Activated CD4-positive, CD25-positive, alpha-beta regulatory T cell treated with anti-CD3 and anti-CD28 coated beads, Interleukin-2, amount 50 U/mL, for 16 hours (primary cell): ENCODE measurements around the gene RPS21.
"Not testable (repeated sequence)": the region's sequence is repeated elsewhere in the genome, so short reads cannot be mapped to it uniquely, and the experiment has no call there.

Experiments
- DNase-seq: peaks from one replicate; pipeline ENCODE4 v3.0.0-alpha.2; 2020; ENCODE audit warnings: low read depth, low spot score

Gene RPS21

GRCh38 chr20:62365814-62366369, 21.0 kb upstream of the RPS21 start:
- no peak for DNase-seq

GRCh38 chr20:62366370-62367135, 20.4 kb upstream of the RPS21 start:
- no peak for DNase-seq

- DNase-seq = no peak
Measured at GRCh38 chr20:62367136-62367632, 19.7 kb upstream of the RPS21 start, which contains the start of gene LAMA5. Gene LAMA5 (minus strand): TSS chr20:62367312. CDS start chr20:62367245, 67 bp downstream.

GRCh38 chr20:62367633-62368391, 19.1 kb upstream of the RPS21 start:
- no peak for DNase-seq

GRCh38 chr20:62368392-62368975, 18.4 kb upstream of the RPS21 start:
- DNase-seq = no peak

GRCh38 chr20:62368976-62369814, 17.7 kb upstream of the RPS21 start:
- no peak for DNase-seq

- no peak for DNase-seq
Measured at GRCh38 chr20:62369815-62370114, 17.1 kb upstream of the RPS21 start.

- no peak for DNase-seq
Measured at GRCh38 chr20:62370115-62370806, 16.6 kb upstream of the RPS21 start.

- DNase-seq = no peak
Measured at GRCh38 chr20:62370807-62371587, 15.9 kb upstream of the RPS21 start.

- DNase-seq = no peak
Measured at GRCh38 chr20:62371588-62372041, 15.3 kb upstream of the RPS21 start.

- DNase-seq = no peak
Measured at GRCh38 chr20:62372042-62372993, 14.6 kb upstream of the RPS21 start.

GRCh38 chr20:62373631-62374179, 13.2 kb upstream of the RPS21 start:
- DNase-seq = not testable (repeated sequence)

GRCh38 chr20:62374331-62375152, 12.4 kb upstream of the RPS21 start:
- DNase-seq = no peak

- DNase-seq = no peak
Measured at GRCh38 chr20:62376112-62377063, 10.5 kb upstream of the RPS21 start.

GRCh38 chr20:62377064-62377461, 9.8 kb upstream of the RPS21 start:
- DNase-seq = no peak

GRCh38 chr20:62377615-62378178, 9.2 kb upstream of the RPS21 start:
- DNase-seq = no peak
